Upper lobe of left lung (tissue), 6 donors: ENCODE measurements around the gene SFT2D1. TPM values are rescaled to one million over a fixed set of nuclear protein-coding genes. Genes with fewer than 3 reads are reported as not detected.

ENCODE experiments used
- ATAC-seq, 2 donors: fragments of 200-7000 bp; cut with Tn5 transposase; one replicate each; pipeline ENCODE4 v1.9.1; 2022; ENCODE audit warnings: mild to moderate bottlenecking in 2 of 2, moderate library complexity in 2 of 2; ENCODE audit not compliant: low FRiP score in 2 of 2
- DNase-seq, 2 donors: peaks; one replicate each; pipeline ENCODE4 v3.0.0-alpha.2; 2019 to 2020
- H3K27ac ChIP-seq, 4 donors: fragments of 200-600 bp; sonication (generic); one replicate each; pipeline ENCODE4 v1.5.1; 2016 to 2019
- H3K27me3 ChIP-seq, 4 donors: fragments of 200-600 bp; sonication (generic); one replicate each; pipeline ENCODE4 v1.5.1; 2017 to 2019
- H3K36me3 ChIP-seq, 4 donors: fragments of 200-600 bp; sonication (generic); one replicate each; pipeline ENCODE4 v1.5.1; 2016 to 2019
- H3K4me1 ChIP-seq, 4 donors: fragments of 200-600 bp; sonication (generic); one replicate each; pipeline ENCODE4 v1.5.1; 2018 to 2019
- H3K4me3 ChIP-seq, 4 donors: fragments of 200-600 bp; sonication (generic); one replicate each; pipeline ENCODE4 v1.5.1; 2017 to 2019; ENCODE audit warnings: mild to moderate bottlenecking in 2 of 4, moderate library complexity in 1 of 4
- H3K9me3 ChIP-seq, 4 donors: fragments of 200-600 bp; sonication (generic); one replicate each; pipeline ENCODE4 v1.5.1; 2018 to 2019
- EP300 ChIP-seq, 4 donors: sonication (generic); formaldehyde crosslinking; IDR thresholded peaks; one replicate each; pipeline ENCODE4 v1.5.1; 2017; ENCODE audit warnings: antibody characterized with exemption in 4 of 4, control low read depth in 2 of 4
- POLR2A ChIP-seq, 4 donors: fragments of 450-650 bp; IDR thresholded peaks; one replicate each; pipeline ENCODE4 v1.5.1; 2016 to 2017; ENCODE audit warnings: antibody characterized with exemption in 4 of 4, mild to moderate bottlenecking in 2 of 4
- POLR2AphosphoS5 ChIP-seq, 2 donors: sonication (generic); formaldehyde crosslinking; IDR thresholded peaks; one replicate each; pipeline ENCODE4 v1.5.1; 2017; ENCODE audit warnings: antibody characterized with exemption in 2 of 2
- WGBS, 2 donors: methylation state at CpG; one replicate each; pipeline ENCODE4 v1.1.5; 2017 to 2018; 5-methylcytosine and 5-hydroxymethylcytosine counted together
- total RNA-seq, 6 donors: library from RNA; depleted of rRNA in 4 of 6; stranded (reverse); fragments of >200 nt in 4 of 6; gene quantifications; one replicate each; pipeline versions ENCODE4 v1.1.0 to v1.2.1, GENCODE V29; 2016 to 2021
- TF ChIP-seq, protein P1 (sequence below), 6 experiments: fragments of 450-650 bp in 4 of 6; fragments of 200-600 bp in 2 of 6; sonication (generic) in 2 of 6; IDR thresholded peaks; one replicate each; pipeline ENCODE4 v1.5.1; 2016 to 2019; ENCODE audit warnings: antibody characterized with exemption in 6 of 6
- donor health status: DM: no; HTN: no; CAD: no; lungs with moderate emphysema.
- donor health status: DM: no; HTN: yes; CAD: no; lungs with severe emphysema.

SFT2D1 gene
- total RNA-seq, 6 donors from 2014 or later, result 8.4 to 56.5 (median 44.9) TPM

DNA sequence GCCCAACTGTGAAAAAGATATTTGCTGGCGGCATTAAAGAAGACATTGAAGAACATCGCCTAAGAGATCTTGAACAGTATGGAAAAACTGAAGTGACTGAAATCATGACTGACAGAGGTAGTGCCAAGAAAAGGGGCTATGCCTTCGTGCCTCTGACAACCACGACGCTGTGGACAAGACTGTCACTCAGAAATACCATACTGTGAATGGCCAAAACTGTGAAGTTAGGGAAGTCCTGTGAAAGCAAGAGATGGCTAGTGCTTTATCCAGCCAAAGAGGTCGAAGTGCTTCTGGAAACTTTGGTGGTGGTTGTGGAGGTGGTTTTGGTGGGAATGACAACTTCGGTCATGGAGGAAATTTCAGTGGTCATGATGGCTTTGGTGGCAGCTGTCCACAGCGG is 7.5 kb downstream of the SFT2D1 start:
- Histone ChIP-seq H3K4me3 (no peak overlapping the region), H3K36me3 (peaks cover 0 to 29% (median 15%) of the 10 kb centered on the region in 4 donors), H3K27ac (no peak overlapping the region), H3K4me1 (peaks cover 28 to 49% (median 35%) of the 10 kb centered on the region in 4 donors), H3K27me3 (no peaks in the 10 kb centered on the region), H3K9me3 (no peaks in the 10 kb centered on the region)
- TF ChIP-seq, protein P1, sequence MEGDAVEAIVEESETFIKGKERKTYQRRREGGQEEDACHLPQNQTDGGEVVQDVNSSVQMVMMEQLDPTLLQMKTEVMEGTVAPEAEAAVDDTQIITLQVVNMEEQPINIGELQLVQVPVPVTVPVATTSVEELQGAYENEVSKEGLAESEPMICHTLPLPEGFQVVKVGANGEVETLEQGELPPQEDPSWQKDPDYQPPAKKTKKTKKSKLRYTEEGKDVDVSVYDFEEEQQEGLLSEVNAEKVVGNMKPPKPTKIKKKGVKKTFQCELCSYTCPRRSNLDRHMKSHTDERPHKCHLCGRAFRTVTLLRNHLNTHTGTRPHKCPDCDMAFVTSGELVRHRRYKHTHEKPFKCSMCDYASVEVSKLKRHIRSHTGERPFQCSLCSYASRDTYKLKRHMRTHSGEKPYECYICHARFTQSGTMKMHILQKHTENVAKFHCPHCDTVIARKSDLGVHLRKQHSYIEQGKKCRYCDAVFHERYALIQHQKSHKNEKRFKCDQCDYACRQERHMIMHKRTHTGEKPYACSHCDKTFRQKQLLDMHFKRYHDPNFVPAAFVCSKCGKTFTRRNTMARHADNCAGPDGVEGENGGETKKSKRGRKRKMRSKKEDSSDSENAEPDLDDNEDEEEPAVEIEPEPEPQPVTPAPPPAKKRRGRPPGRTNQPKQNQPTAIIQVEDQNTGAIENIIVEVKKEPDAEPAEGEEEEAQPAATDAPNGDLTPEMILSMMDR (IDR thresholded peaks at IDR 0.05), result no peak
- TF ChIP-seq EP300 (IDR thresholded peaks at IDR 0.05) (no peak), POLR2A (IDR thresholded peaks at IDR 0.05) (no peak), POLR2AphosphoS5 (IDR thresholded peaks at IDR 0.05) (no peak)
- DNase-seq, result no peak
- WGBS, 2 donors, result 92% methylated on average over 8 of the region's 8 CpGs
- no peak for ATAC-seq

DNA sequence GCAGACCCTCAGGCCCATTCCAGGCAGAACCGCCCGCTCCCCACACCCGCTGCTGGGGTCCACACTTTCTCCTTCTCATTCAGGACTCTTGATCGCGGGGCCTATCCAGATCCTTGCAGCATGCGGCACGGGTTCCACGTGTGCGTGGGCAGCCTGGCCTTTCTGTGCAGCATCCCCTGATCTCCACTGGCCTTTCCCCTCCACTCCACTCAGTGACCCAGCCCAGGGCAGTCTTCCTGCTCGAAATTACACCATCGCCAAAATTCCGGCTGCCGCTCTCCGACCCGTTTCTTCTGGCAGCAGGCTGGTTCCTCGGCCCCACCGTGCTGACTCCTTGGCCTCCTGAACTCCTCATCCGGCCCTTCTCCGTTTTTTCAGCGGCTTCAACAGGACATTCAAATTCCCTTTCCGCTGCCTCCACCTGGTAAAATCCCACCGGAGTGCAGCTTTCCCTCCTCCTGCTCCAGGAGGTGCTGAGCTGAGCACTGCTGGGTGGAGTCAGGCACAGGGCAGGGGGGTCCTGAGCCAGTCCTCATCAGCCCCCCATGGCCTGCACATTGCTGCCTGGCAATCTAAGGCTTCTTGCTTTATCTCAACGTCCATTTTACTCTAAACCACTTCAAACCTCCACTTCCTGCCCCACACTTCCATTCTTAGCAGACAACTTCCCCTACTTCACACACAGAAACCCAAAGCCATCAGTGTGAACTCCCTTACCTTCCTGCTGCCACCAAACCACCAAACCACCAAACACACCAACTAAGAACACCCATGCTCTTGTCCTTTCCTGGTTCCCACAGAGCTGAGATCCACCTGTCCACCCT is 9.0 kb downstream of the SFT2D1 start:
- H3K36me3 ChIP-seq, result peaks cover 0 to 38% (median 18%) of the 10 kb centered on the region in 4 donors
- H3K27ac ChIP-seq, result no peak overlapping the region
- H3K4me1 ChIP-seq, result peaks cover 18 to 34% (median 23%) of the 10 kb centered on the region in 4 donors
- H3K4me3 ChIP-seq, result no peak overlapping the region
- DNase-seq (peak in 1 of 2 donors; percentile 58), ATAC-seq (no peak)
- WGBS, 2 donors, result 79 to 89% methylated on average over 23 of the region's 23 CpGs
- no peak for TF ChIP-seq POLR2A (IDR thresholded peaks at IDR 0.05)
- no peak for TF ChIP-seq POLR2AphosphoS5 (IDR thresholded peaks at IDR 0.05)
- TF ChIP-seq, protein P1 (IDR thresholded peaks at IDR 0.05), result no peak
- no peak for TF ChIP-seq EP300 (IDR thresholded peaks at IDR 0.05)
- no peaks in the 10 kb centered on the region for H3K27me3 ChIP-seq
- H3K9me3 ChIP-seq, result no peaks in the 10 kb centered on the region

DNA sequence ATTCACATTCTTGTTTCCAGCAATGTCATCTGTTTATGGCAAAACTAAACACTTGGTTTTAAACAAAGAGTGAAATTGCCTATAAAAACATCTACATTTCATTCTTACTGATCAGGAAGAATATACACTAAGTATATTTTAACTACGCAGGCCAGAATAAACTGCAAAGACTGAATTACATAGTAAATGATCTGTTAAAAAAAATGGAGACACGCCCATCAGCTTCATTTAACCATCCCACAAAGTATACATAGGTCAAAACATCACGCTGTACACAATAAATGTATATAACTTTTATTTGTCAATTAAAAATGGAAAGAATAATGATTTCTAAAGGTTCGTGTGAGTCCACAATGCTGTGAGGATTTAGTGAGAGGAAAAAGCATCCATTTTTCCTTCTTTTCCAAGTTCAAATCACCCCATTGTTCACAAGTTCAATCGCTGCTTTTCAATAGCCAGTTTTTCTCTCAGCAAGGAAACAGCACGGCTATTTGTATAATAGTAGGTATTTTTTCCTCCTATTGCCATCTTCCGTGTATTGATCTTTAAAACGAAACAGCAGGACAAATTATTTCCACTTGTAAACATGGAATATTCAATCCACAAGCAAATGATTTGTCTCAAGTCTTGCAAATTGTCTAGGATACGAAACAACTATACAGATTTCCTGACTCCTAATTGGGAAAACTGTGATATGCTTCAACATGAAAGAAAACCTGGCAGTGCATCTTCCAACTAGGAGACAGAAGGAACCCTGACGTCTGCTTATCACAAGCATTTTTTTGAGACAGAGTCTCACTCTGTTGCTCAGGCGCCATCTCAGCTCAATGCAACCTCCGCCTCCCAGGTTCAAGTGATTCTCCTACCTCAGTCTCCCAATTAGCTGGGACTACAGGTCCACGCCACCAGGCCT is 10.6 kb downstream of the SFT2D1 start:
- peaks cover 4 to 42% (median 18%) of the 10 kb centered on the region in 4 donors for H3K36me3 ChIP-seq
- H3K27me3 ChIP-seq, result no peaks in the 10 kb centered on the region
- ATAC-seq, result no peak

DNA sequence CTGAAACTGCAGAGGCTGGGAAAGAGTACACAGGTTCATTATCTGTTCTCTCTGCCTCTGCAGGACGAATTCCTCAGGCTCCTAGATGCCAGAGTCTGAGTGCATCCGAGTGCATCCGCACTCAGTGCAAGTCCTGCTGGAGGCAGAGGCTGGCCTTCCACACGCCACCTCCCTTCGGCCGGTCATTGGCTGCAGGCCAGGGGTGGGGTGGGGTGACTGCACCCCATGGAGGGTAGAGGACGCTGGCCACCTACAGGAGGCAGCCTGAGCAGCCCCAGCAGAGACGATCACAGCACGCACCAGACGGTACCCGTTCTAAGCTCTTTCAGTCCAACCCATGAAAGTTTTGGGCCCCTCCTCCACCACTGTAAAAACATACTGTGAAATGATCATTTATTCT is 11.7 kb downstream of the SFT2D1 start:
- peak in 1 of 2 donors; percentile 53 for ATAC-seq
- no peaks in the 10 kb centered on the region for H3K27me3 ChIP-seq
- peaks cover 14 to 42% (median 23%) of the 10 kb centered on the region in 4 donors for H3K36me3 ChIP-seq
- 50 to 64% methylated on average over 7 to 11 of the region's 11 CpGs for WGBS, 2 donors
- no peak overlapping the region for H3K4me3 ChIP-seq
- no peak for TF ChIP-seq EP300 (IDR thresholded peaks at IDR 0.05)
- TF ChIP-seq, protein P1 (IDR thresholded peaks at IDR 0.05), result peak in 1 of 6 experiments; percentile 24
- no peak overlapping the region for H3K27ac ChIP-seq
- peaks cover 18 to 29% (median 23%) of the 10 kb centered on the region in 4 donors for H3K4me1 ChIP-seq
- peak in 1 of 2 donors; percentile 82 for DNase-seq
- no peaks in the 10 kb centered on the region for H3K9me3 ChIP-seq

More for the DNA sequence above, 10.6 kb downstream of the SFT2D1 start:
- no peak for DNase-seq
- Histone ChIP-seq H3K9me3 (no peaks in the 10 kb centered on the region), H3K4me1 (peaks cover 18 to 29% (median 23%) of the 10 kb centered on the region in 4 donors), H3K4me3 (no peak overlapping the region), H3K27ac (no peak overlapping the region)
- 80 to 81% methylated on average over 13 of the region's 13 CpGs for WGBS, 2 donors
- TF ChIP-seq POLR2AphosphoS5 (IDR thresholded peaks at IDR 0.05) (no peak), POLR2A (IDR thresholded peaks at IDR 0.05) (no peak), EP300 (IDR thresholded peaks at IDR 0.05) (no peak)
- TF ChIP-seq, protein P1 (IDR thresholded peaks at IDR 0.05), result no peak
